Ovary (tissue), 3 donors: Measurements from ENCODE around the gene ABCB1.

ENCODE experiments used
- CTCF ChIP-seq, 3 donors: fragments of 450-650 bp in 2 of 3; fragments of 200-600 bp in 1 of 3; IDR thresholded peaks; one replicate each; pipeline versions ENCODE4 v1.5.1 to v1.8.0; 2016 to 2022; ENCODE audit warnings: antibody characterized with exemption in 3 of 3, mild to moderate bottlenecking in 1 of 3
- POLR2A ChIP-seq: fragments of 450-650 bp; IDR thresholded peaks from one replicate; pipeline ENCODE4 v1.6.1; 2017; ENCODE audit warnings: antibody characterized with exemption, mild to moderate bottlenecking, moderate library complexity
- donor health status: DM: no; HTN: no; CAD: no.

GRCh38 chr7:87564296-87564963 lies 36.3 kb downstream of the ABCB1 start:
- no peak for TF ChIP-seq POLR2A
- TF ChIP-seq CTCF (IDR thresholded peaks at IDR 0.05) = no peak
